HepG2 (cell line): ENCODE measurements around the gene STAT6. TPM values are rescaled to one million over a fixed set of nuclear protein-coding genes. Genes with fewer than 3 reads are reported as not detected.

Experiments
- CBX5 ChIP-seq: sonication (generic); formaldehyde crosslinking; IDR thresholded peaks from 2 replicates; pipeline ENCODE4 v1.4.0; 2020; ENCODE audit warnings: missing genetic modification reagents, borderline replicate concordance
- EP300 ChIP-seq, 3 experiments: sonication (generic) in 1 of 3; formaldehyde crosslinking in 1 of 3; IDR thresholded peaks; 2 replicates each; pipeline versions ENCODE4 v1.5.1 to v1.6.1; 2011 to 2020; ENCODE audit warnings: low read depth in 2 of 3, low read length in 2 of 3, borderline replicate concordance in 1 of 3, improper control_type of control experiment in 1 of 3, mild to moderate bottlenecking in 1 of 3, missing genetic modification reagents in 1 of 3, moderate library complexity in 1 of 3
- GABPA ChIP-seq, 2 experiments: IDR thresholded peaks; 2 replicates each; pipeline ENCODE4 v1.6.1; 2011 to 2016; ENCODE audit warnings: low read depth in 2 of 2, low read length in 1 of 2, missing biosample characterization in 1 of 2, missing genetic modification characterization in 1 of 2
- ISX ChIP-seq: sonication (generic); formaldehyde crosslinking; conservative IDR thresholded peaks from 2 replicates; pipeline ENCODE4 v1.5.0; 2020; ENCODE audit warnings: missing genetic modification reagents
- JARID2 ChIP-seq: sonication (generic); formaldehyde crosslinking; IDR thresholded peaks from 2 replicates; pipeline ENCODE4 v1.8.1; 2023; ENCODE audit warnings: missing genetic modification reagents, inconsistent platforms; ENCODE audit not compliant: insufficient replicate concordance
- KDM4B ChIP-seq: sonication (generic); formaldehyde crosslinking; IDR thresholded peaks from 2 replicates; pipeline ENCODE4 v1.4.0; 2020; ENCODE audit warnings: missing genetic modification reagents
- MED1 ChIP-seq: sonication (generic); formaldehyde crosslinking; IDR thresholded peaks from 2 replicates; pipeline ENCODE4 v1.4.0; 2020; ENCODE audit warnings: missing genetic modification reagents
- SCMH1 ChIP-seq: sonication (generic); formaldehyde crosslinking; IDR thresholded peaks from 2 replicates; pipeline ENCODE4 v1.9.0; 2021; ENCODE audit warnings: missing genetic modification reagents, mild to moderate bottlenecking, borderline replicate concordance
- SSRP1 ChIP-seq: IDR thresholded peaks from 2 replicates; pipeline ENCODE4 v1.6.1; 2016; ENCODE audit warnings: control low read depth
- TOE1 ChIP-seq: sonication (generic); formaldehyde crosslinking; IDR thresholded peaks from 2 replicates; pipeline ENCODE4 v1.4.0; 2020; ENCODE audit warnings: mild to moderate bottlenecking, missing genetic modification reagents
- ZFP90 ChIP-seq: sonication (generic); formaldehyde crosslinking; IDR thresholded peaks from 2 replicates; pipeline ENCODE4 v1.8.0; 2022; ENCODE audit warnings: missing genetic modification reagents, mild to moderate bottlenecking, inconsistent platforms, borderline replicate concordance
- ZNF326 ChIP-seq: sonication (generic); formaldehyde crosslinking; IDR thresholded peaks from 2 replicates; pipeline ENCODE4 v1.4.0; 2020; ENCODE audit warnings: missing genetic modification reagents, borderline replicate concordance
- ZNF468 ChIP-seq: sonication (generic); formaldehyde crosslinking; IDR thresholded peaks from 2 replicates; pipeline ENCODE4 v1.8.0; 2022; ENCODE audit warnings: mild to moderate bottlenecking, moderate library complexity, missing genetic modification reagents
- ZNF614 ChIP-seq: IDR thresholded peaks from 2 replicates; pipeline ENCODE4 v1.6.1; 2018; ENCODE audit warnings: missing biosample characterization, missing genetic modification reagents, inconsistent platforms, borderline replicate concordance
- polyA plus RNA-seq, 8 experiments: library from polyadenylated mRNA; depleted of rRNA in 3 of 8; stranded (reverse) in 7 of 8; unstranded in 1 of 8; fragments of >200 nt; fragmentation: Illumina TruSeq in 4 of 8; extraction: Trizol in 4 of 8; gene quantifications; 2 replicates each; pipeline versions ENCODE4 v1.2.1 to v1.2.3, GENCODE V29; 2011 to 2016; ENCODE audit warnings: low read depth in 4 of 8, missing spikeins in 1 of 8, mixed read lengths in 1 of 8; ENCODE audit not compliant: insufficient read depth in 1 of 8
- total RNA-seq, 5 experiments: library from RNA; depleted of rRNA; stranded (reverse); fragments of >200 nt; fragmentation: Illumina TruSeq; extraction: Trizol; gene quantifications; 2 replicates each; pipeline ENCODE4 v1.2.3, GENCODE V29; 2016; ENCODE audit warnings: low read depth in 1 of 5
- TF ChIP-seq, protein P1 (sequence below): sonication (generic); formaldehyde crosslinking; IDR thresholded peaks from 2 replicates; pipeline ENCODE4 v1.8.1; 2022; ENCODE audit warnings: mild to moderate bottlenecking, missing genetic modification reagents
- TF ChIP-seq, protein P2 (sequence below): sonication (generic); formaldehyde crosslinking; IDR thresholded peaks from 2 replicates; pipeline ENCODE4 v1.9.0; 2021; ENCODE audit warnings: missing genetic modification reagents, borderline replicate concordance
- TF ChIP-seq, protein P3 (sequence below): sonication (generic); formaldehyde crosslinking; IDR thresholded peaks from 2 replicates; pipeline ENCODE4 v1.9.0; 2021; ENCODE audit warnings: missing genetic modification reagents, mild to moderate bottlenecking, borderline replicate concordance
- TF ChIP-seq, protein P4 (sequence below): sonication (generic); formaldehyde crosslinking; IDR thresholded peaks from 2 replicates; pipeline ENCODE4 v1.4.0; 2020; ENCODE audit warnings: missing genetic modification reagents, mild to moderate bottlenecking, borderline replicate concordance
- TF ChIP-seq, protein P5 (sequence below): sonication (generic); formaldehyde crosslinking; IDR thresholded peaks from 2 replicates; pipeline ENCODE4 v1.5.0; 2020; ENCODE audit warnings: missing genetic modification reagents

The STAT6 gene
- total and polyA plus RNA-seq, 2 of the 13 experiments (the other 11 are each of a cell fraction or from before 2014, with no cell fraction given): 28.0 to 62.2 TPM

DNA sequence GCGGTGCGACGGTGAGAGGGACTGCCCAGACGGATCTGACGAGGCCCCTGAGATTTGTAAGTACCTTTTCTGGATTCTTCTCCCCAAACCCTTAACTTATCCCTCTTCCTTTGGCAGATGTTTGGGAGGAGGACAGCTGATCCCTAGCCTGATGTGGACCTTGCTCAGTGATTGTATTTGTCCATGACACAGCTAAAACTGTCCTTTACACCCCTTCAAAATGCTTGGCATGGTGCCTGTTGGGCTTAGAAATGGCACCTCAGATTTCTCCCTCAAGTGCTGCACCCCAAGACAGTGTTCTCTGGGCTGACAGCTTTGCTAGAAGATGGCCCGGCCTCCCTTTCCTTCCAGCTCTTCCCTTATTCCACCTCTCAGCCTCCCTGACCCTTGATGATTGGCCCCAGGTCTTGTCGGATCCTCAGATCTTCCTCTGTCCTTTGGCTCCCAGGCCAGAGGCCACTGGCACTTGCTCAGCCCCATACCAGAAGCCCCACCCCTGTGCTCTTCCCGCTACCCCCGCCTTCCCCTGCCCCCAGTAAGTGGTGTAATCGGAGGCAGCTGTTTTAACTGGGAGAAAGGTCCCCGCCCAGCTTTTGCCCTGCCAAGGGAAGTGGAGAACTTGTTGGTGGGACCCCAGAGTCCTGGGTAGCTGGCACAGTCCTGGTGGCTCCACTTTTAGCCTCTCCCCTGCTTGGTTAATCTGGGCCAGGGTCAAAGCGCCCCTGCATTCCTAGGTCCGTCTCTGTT is 27.5 kb upstream of the STAT6 start (continued):
- TF ChIP-seq, protein P1, sequence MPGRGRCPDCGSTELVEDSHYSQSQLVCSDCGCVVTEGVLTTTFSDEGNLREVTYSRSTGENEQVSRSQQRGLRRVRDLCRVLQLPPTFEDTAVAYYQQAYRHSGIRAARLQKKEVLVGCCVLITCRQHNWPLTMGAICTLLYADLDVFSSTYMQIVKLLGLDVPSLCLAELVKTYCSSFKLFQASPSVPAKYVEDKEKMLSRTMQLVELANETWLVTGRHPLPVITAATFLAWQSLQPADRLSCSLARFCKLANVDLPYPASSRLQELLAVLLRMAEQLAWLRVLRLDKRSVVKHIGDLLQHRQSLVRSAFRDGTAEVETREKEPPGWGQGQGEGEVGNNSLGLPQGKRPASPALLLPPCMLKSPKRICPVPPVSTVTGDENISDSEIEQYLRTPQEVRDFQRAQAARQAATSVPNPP: no peak
- TF ChIP-seq, protein P2, sequence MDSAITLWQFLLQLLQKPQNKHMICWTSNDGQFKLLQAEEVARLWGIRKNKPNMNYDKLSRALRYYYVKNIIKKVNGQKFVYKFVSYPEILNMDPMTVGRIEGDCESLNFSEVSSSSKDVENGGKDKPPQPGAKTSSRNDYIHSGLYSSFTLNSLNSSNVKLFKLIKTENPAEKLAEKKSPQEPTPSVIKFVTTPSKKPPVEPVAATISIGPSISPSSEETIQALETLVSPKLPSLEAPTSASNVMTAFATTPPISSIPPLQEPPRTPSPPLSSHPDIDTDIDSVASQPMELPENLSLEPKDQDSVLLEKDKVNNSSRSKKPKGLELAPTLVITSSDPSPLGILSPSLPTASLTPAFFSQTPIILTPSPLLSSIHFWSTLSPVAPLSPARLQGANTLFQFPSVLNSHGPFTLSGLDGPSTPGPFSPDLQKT: no peak
- TF ChIP-seq KDM4B (CRISPR knock-in tag) (no peak), GABPA (IDR thresholded peaks at IDR 0.05; ENCODE audit: low read depth, low read length) (no peak), GABPA (CRISPR knock-in tag; IDR thresholded peaks at IDR 0.05; ENCODE audit: low read depth) (no peak), SCMH1 (CRISPR knock-in tag) (no peak), ZFP90 (CRISPR knock-in tag) (no peak), SSRP1 (no peak), ZNF614 (no peak), MED1 (CRISPR knock-in tag) (peak; percentile 49; the same call in 1 of the 2 replicates), TOE1 (no peak), EP300 (IDR thresholded peaks at IDR 0.05; ENCODE audit: low read depth in 2 of 2, low read length in 2 of 2) (peak in 1 of 2 experiments; percentile 53; a peak in 1 of 4 replicates), EP300 (CRISPR knock-in tag; IDR thresholded peaks at IDR 0.05; ENCODE audit: borderline replicate concordance) (no peak), ZNF468 (CRISPR knock-in tag) (no peak), JARID2 (CRISPR knock-in tag) (no peak), ZNF326 (CRISPR knock-in tag) (no peak), ISX (no peak), CBX5 (CRISPR knock-in tag) (no peak)
- TF ChIP-seq, protein P3, sequence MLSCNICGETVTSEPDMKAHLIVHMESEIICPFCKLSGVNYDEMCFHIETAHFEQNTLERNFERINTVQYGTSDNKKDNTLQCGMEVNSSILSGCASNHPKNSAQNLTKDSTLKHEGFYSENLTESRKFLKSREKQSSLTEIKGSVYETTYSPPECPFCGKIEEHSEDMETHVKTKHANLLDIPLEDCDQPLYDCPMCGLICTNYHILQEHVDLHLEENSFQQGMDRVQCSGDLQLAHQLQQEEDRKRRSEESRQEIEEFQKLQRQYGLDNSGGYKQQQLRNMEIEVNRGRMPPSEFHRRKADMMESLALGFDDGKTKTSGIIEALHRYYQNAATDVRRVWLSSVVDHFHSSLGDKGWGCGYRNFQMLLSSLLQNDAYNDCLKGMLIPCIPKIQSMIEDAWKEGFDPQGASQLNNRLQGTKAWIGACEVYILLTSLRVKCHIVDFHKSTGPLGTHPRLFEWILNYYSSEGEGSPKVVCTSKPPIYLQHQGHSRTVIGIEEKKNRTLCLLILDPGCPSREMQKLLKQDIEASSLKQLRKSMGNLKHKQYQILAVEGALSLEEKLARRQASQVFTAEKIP (CRISPR knock-in tag): no peak
- TF ChIP-seq, protein P4, sequence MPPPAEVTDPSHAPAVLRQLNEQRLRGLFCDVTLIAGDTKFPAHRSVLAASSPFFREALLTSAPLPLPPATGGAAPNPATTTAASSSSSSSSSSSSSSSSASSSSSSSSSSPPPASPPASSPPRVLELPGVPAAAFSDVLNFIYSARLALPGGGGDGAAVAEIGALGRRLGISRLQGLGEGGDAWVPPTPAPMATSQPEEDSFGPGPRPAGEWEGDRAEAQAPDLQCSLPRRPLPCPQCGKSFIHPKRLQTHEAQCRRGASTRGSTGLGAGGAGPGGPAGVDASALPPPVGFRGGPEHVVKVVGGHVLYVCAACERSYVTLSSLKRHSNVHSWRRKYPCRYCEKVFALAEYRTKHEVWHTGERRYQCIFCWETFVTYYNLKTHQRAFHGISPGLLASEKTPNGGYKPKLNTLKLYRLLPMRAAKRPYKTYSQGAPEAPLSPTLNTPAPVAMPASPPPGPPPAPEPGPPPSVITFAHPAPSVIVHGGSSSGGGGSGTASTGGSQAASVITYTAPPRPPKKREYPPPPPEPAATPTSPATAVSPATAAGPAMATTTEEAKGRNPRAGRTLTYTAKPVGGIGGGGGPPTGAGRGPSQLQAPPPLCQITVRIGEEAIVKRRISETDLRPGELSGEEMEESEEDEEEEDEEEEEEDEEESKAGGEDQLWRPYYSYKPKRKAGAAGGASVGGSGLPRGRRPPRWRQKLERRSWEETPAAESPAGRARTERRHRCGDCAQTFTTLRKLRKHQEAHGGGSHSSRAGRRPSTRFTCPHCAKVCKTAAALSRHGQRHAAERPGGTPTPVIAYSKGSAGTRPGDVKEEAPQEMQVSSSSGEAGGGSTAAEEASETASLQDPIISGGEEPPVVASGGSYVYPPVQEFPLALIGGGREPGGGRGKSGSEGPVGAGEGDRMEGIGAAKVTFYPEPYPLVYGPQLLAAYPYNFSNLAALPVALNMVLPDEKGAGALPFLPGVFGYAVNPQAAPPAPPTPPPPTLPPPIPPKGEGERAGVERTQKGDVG (CRISPR knock-in tag): no peak
- TF ChIP-seq, protein P5, sequence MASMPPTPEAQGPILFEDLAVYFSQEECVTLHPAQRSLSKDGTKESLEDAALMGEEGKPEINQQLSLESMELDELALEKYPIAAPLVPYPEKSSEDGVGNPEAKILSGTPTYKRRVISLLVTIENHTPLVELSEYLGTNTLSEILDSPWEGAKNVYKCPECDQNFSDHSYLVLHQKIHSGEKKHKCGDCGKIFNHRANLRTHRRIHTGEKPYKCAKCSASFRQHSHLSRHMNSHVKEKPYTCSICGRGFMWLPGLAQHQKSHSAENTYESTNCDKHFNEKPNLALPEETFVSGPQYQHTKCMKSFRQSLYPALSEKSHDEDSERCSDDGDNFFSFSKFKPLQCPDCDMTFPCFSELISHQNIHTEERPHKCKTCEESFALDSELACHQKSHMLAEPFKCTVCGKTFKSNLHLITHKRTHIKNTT (CRISPR knock-in tag): no peak
